Uterus (tissue), 4 donors: ENCODE data around the gene MYO1D. TPM values are rescaled to one million over a fixed set of nuclear protein-coding genes. Genes with fewer than 3 reads are reported as not detected.
A peak's percentile ranks its signal among the peaks of the same experiment; 100 is the strongest.

Experiments
- DNase-seq, 2 donors: peaks; one replicate each; pipeline ENCODE4 v3.0.0-alpha.2; 2019 to 2020
- H3K27ac ChIP-seq, 2 donors: fragments of 200-600 bp; sonication (generic); 1 replicate in 1 of 2; 2 replicates in 1 of 2; pipeline ENCODE4 v1.5.1; 2016 to 2018
- H3K27me3 ChIP-seq, 2 donors: fragments of 200-600 bp; sonication (generic); one replicate each; pipeline ENCODE4 v1.5.1; 2018 to 2019; ENCODE audit warnings: control low read depth in 1 of 2
- H3K36me3 ChIP-seq, 2 donors: fragments of 200-600 bp; sonication (generic); one replicate each; pipeline ENCODE4 v1.5.1; 2019; ENCODE audit warnings: control low read depth in 1 of 2
- H3K4me1 ChIP-seq, 2 donors: fragments of 200-600 bp; sonication (generic); one replicate each; pipeline ENCODE4 v1.5.1; 2018 to 2019; ENCODE audit warnings: control low read depth in 1 of 2
- H3K4me3 ChIP-seq, 2 donors: fragments of 200-600 bp; sonication (generic); 1 replicate in 1 of 2; 2 replicates in 1 of 2; pipeline ENCODE4 v1.5.1; 2018 to 2019; ENCODE audit warnings: mild to moderate bottlenecking in 1 of 2
- H3K9me3 ChIP-seq, 2 donors: fragments of 200-600 bp; sonication (generic); one replicate each; pipeline ENCODE4 v1.5.1; 2019; ENCODE audit warnings: control low read depth in 1 of 2
- CTCF ChIP-seq, 4 experiments: fragments of 200-600 bp in 2 of 4; fragments of 450-650 bp in 2 of 4; sonication (generic) in 2 of 4; IDR thresholded peaks; one replicate each; pipeline ENCODE4 v1.5.1; 2016 to 2019; ENCODE audit warnings: antibody characterized with exemption in 4 of 4, mild to moderate bottlenecking in 2 of 4, moderate library complexity in 1 of 4
- POLR2A ChIP-seq, 2 donors: fragments of 450-650 bp; IDR thresholded peaks; one replicate each; pipeline ENCODE4 v1.6.1; 2016; ENCODE audit warnings: antibody characterized with exemption in 2 of 2, mild to moderate bottlenecking in 1 of 2, moderate library complexity in 1 of 2
- intact Hi-C: fragments of 100-400 bp; cut with DNase I; formaldehyde crosslinking; loops from one replicate; pipeline ENCODE4 v1.15.1; 2023; ENCODE audit warnings: low total_unique reads
- small RNA-seq: library from RNA; depleted of rRNA; stranded (forward); fragments of <200 nt; gene quantifications from one replicate; pipeline ENCODE3, GENCODE V24; 2016
- total RNA-seq, 4 donors: library from RNA; depleted of rRNA in 3 of 4; stranded (reverse); fragments of >200 nt in 3 of 4; gene quantifications; one replicate each; pipeline versions ENCODE4 v1.1.0 to v1.2.4, GENCODE V29; 2014 to 2023
- donor health status: DM: yes; HTN: yes; CAD: no.

MYO1D gene
- total RNA-seq, 4 donors from 2014 or later, result 20.4 to 55.2 (median 30.6) TPM

DNA sequence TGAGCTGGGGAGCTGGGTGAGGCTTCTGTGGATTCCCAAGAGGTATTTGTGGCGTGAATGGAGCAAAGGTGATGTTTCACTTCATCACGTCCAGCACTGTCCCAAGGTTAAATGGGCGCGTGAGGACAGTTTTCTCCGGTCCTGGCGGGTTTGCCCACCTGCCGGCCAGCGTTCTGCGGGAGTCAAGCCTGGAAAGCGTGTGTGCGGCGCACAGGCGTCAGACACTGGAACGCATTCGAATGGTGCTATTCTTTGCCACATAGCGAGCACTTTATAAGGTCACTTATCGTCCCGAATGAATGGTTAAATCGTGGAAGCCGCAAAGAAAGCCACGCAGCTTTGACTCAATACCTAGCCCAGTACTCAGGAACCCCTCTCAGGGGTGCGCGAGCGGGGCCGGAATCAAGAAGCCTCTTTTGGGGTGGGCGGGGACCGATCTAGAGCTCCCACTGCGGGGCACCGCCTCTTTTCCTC is 433.1 kb downstream of the MYO1D start:
- Histone ChIP-seq H3K27me3 (no peaks in the 10 kb centered on the region), H3K27ac (no peak overlapping the region), H3K36me3 (no peaks in the 10 kb centered on the region), H3K4me1 (no peaks in the 10 kb centered on the region), H3K9me3 (no peaks in the 10 kb centered on the region), H3K4me3 (peak overlapping the region; percentile 67 to 90)
- intact Hi-C loops, result no loop called here
- DNase-seq, result no peak
- no peak for TF ChIP-seq CTCF (IDR thresholded peaks at IDR 0.05)
- TF ChIP-seq POLR2A (IDR thresholded peaks at IDR 0.05), result no peak

Small RNA genes lying within 50 kb of the gene (small RNA-seq; reads per million reads assigned to genes)
- gene RF00019, result not detected

Other genes with a start within 250 kb of the MYO1D start
- 100 to 1,000 TPM in 2 of 4 donors, 10 to 100 TPM in 2; 87.8 to 176 (median 130) TPM for gene TMEM98, start 51.0 kb upstream of the MYO1D start, total RNA-seq
- not detected for gene SPACA3, start 114.7 kb upstream of the MYO1D start, total RNA-seq